ENCODE results near the gene UBE2E3. TPM values are rescaled to one million over a fixed set of nuclear protein-coding genes. Genes with fewer than 3 reads are reported as not detected.

The UBE2E3 gene
- total and polyA plus RNA-seq, 2 experiments from 2014 or later: 111 to 112 TPM

GRCh38 chr2:180962727-180963314 lies 17.6 kb upstream of the UBE2E3 start (continued):
- TF ChIP-seq ZNF462 (CRISPR knock-in tag; IDR thresholded peaks at IDR 0.05) (no peak), CREB1 (CRISPR knock-in tag; IDR thresholded peaks at IDR 0.05; ENCODE audit: low read depth) (no peak)

GRCh38 chr2:180966378-180966777 lies 14.0 kb upstream of the UBE2E3 start:
- Histone ChIP-seq H3K4me1 (ENCODE audit: insufficient read depth) (no peaks in the 10 kb centered on the region), H3K27me3 (ENCODE audit: insufficient read depth) (no peaks in the 10 kb centered on the region), H4K20me1 (replicated peaks; ENCODE audit: insufficient read depth) (no peaks in the 10 kb centered on the region), H3K4me2 (no peak overlapping the region), H3K27ac (ENCODE audit: low read depth) (no peak overlapping the region), H3K79me2 (replicated peaks; ENCODE audit: insufficient read depth) (no peaks in the 10 kb centered on the region), H3K9me2 (ENCODE audit: insufficient read depth) (no peaks in the 10 kb centered on the region), H2AFZ (no peak overlapping the region), H3K36me3 (ENCODE audit: insufficient read depth) (no peaks in the 10 kb centered on the region), H3F3A (replicated peaks; ENCODE audit: low read depth) (no peaks in the 10 kb centered on the region), H3K4me3 (no peak overlapping the region)
- no peak overlapping the region for H3K4me3 Mint-ChIP-seq
- H3K9me3 Mint-ChIP-seq: no peaks in the 10 kb centered on the region
- ATAC-seq: no peak
- no peaks in the 10 kb centered on the region for H3K27me3 Mint-ChIP-seq (ENCODE audit: insufficient read depth, low read depth, poor library complexity)
- H3K27ac Mint-ChIP-seq: no peak overlapping the region
- no peaks in the 10 kb centered on the region for H3K36me3 Mint-ChIP-seq (ENCODE audit: low read depth)
- H3K4me1 Mint-ChIP-seq: no peaks in the 10 kb centered on the region
- no peak for DNase-seq (ENCODE audit: low spot score)
- TF ChIP-seq JUNB (IDR thresholded peaks at IDR 0.05; ENCODE audit: unreplicated experiment): no peak
- TF ChIP-seq ZNF462 (CRISPR knock-in tag; IDR thresholded peaks at IDR 0.05): no peak
- TF ChIP-seq EZH2phosphoT487 (IDR thresholded peaks at IDR 0.05; ENCODE audit: unreplicated experiment): no peak
- TF ChIP-seq REST (IDR thresholded peaks at IDR 0.05; ENCODE audit: unreplicated experiment): no peak
- no peak for TF ChIP-seq CREB1 (CRISPR knock-in tag; IDR thresholded peaks at IDR 0.05; ENCODE audit: low read depth)

Measured in GM23338 (cell line).